Mesenchymal stem cell (in vitro differentiated cells and primary cell): ENCODE data around the gene RRN3.
"Not testable (repeated sequence)": the region's sequence is repeated elsewhere in the genome, so short reads cannot be mapped to it uniquely, and the experiment has no call there.

Source experiments
- DNase-seq: peaks from one replicate; pipeline ENCODE4 v3.0.0-alpha.2; 2013
- H2AFZ ChIP-seq: one replicate; pipeline ENCODE4 v1.6.1; 2013; ENCODE audit warnings: low read depth, mild to moderate bottlenecking, control low read depth, inconsistent platforms, low read length, moderate library complexity
- H2AK5ac ChIP-seq: 2 replicates; pipeline ENCODE4 v1.6.1; 2013; ENCODE audit warnings: low read length, moderate library complexity, mild to moderate bottlenecking, inconsistent platforms; ENCODE audit not compliant: severe bottlenecking
- H2BK120ac ChIP-seq: one replicate; pipeline ENCODE4 v1.6.1; 2013; ENCODE audit warnings: low read depth, mild to moderate bottlenecking, inconsistent platforms, low read length, moderate library complexity
- H2BK12ac ChIP-seq, 2 experiments: one replicate each; pipeline ENCODE4 v1.6.1; 2013; ENCODE audit warnings: inconsistent platforms in 2 of 2, low read length in 2 of 2, mild to moderate bottlenecking in 2 of 2, moderate library complexity in 2 of 2, control low read depth in 1 of 2
- H2BK15ac ChIP-seq: one replicate; pipeline ENCODE4 v1.6.1; 2013; ENCODE audit warnings: mild to moderate bottlenecking, low read depth, inconsistent platforms; ENCODE audit not compliant: poor library complexity, severe bottlenecking
- H2BK5ac ChIP-seq: 2 replicates; pipeline ENCODE4 v1.6.1; 2013; ENCODE audit warnings: low read depth, mild to moderate bottlenecking, low read length, control low read depth, inconsistent platforms; ENCODE audit not compliant: poor library complexity, severe bottlenecking
- H3K14ac ChIP-seq, 2 experiments: one replicate each; pipeline ENCODE4 v1.6.1; 2013; ENCODE audit warnings: inconsistent platforms in 2 of 2, low read length in 2 of 2, control low read depth in 1 of 2, mild to moderate bottlenecking in 1 of 2, moderate library complexity in 1 of 2
- H3K18ac ChIP-seq, 2 experiments: one replicate each; pipeline ENCODE4 v1.6.1; 2013; ENCODE audit warnings: inconsistent platforms in 2 of 2, low read length in 2 of 2, control low read depth in 1 of 2, low read depth in 1 of 2, mild to moderate bottlenecking in 1 of 2
- H3K23ac ChIP-seq, 2 experiments: one replicate each; pipeline ENCODE4 v1.6.1; 2013; ENCODE audit warnings: inconsistent platforms in 2 of 2, low read length in 2 of 2, mild to moderate bottlenecking in 2 of 2, moderate library complexity in 2 of 2, control low read depth in 1 of 2
- H3K27ac ChIP-seq: 2 replicates; pipeline ENCODE4 v1.5.1; 2013; ENCODE audit warnings: mild to moderate bottlenecking, moderate library complexity, low read length, control low read depth, inconsistent platforms; ENCODE audit not compliant: poor library complexity, severe bottlenecking
- H3K27me3 ChIP-seq, 2 experiments: 2 replicates each; pipeline versions ENCODE4 v1.6.1 to v1.7.0; 2013; ENCODE audit warnings: low read length in 2 of 2, mild to moderate bottlenecking in 2 of 2, moderate library complexity in 2 of 2, control low read depth in 1 of 2, inconsistent platforms in 1 of 2; ENCODE audit not compliant: control insufficient read depth in 1 of 2, insufficient read depth in 1 of 2
- H3K36me3 ChIP-seq, 2 experiments: 2 replicates each; pipeline versions ENCODE4 v1.6.1 to v1.7.0; 2013; ENCODE audit warnings: low read length in 2 of 2, control low read depth in 1 of 2, inconsistent platforms in 1 of 2, low read depth in 1 of 2, mild to moderate bottlenecking in 1 of 2; ENCODE audit not compliant: insufficient read depth in 2 of 2, control insufficient read depth in 1 of 2
- H3K4ac ChIP-seq, 2 experiments: one replicate each; pipeline ENCODE4 v1.6.1; 2013; ENCODE audit warnings: inconsistent platforms in 2 of 2, low read length in 2 of 2, mild to moderate bottlenecking in 2 of 2, moderate library complexity in 2 of 2, control low read depth in 1 of 2, low read depth in 1 of 2
- H3K4me1 ChIP-seq: 2 replicates; pipeline ENCODE4 v1.6.1; 2013; ENCODE audit warnings: low read depth, low read length, control low read depth; ENCODE audit not compliant: control insufficient read depth, insufficient read depth
- H3K4me2 ChIP-seq: 2 replicates; pipeline ENCODE4 v1.6.1; 2013; ENCODE audit warnings: low read length, mild to moderate bottlenecking, inconsistent platforms; ENCODE audit not compliant: poor library complexity, severe bottlenecking
- H3K4me3 ChIP-seq, 2 experiments: 2 replicates each; pipeline versions ENCODE4 v1.5.1 to v1.7.0; 2013; ENCODE audit warnings: low read length in 2 of 2, mild to moderate bottlenecking in 2 of 2, control low read depth in 1 of 2, low read depth in 1 of 2; ENCODE audit not compliant: insufficient read depth in 1 of 2
- H3K79me1 ChIP-seq: replicated peaks from 2 replicates; pipeline ENCODE4 v1.6.1; 2013; ENCODE audit warnings: mild to moderate bottlenecking, control low read depth, low read length, inconsistent platforms; ENCODE audit not compliant: poor library complexity, severe bottlenecking
- H3K9ac ChIP-seq: 2 replicates; pipeline ENCODE4 v1.7.0; 2013; ENCODE audit warnings: mild to moderate bottlenecking, low read length, moderate library complexity
- H3K9me3 ChIP-seq: 2 replicates; pipeline ENCODE4 v1.7.0; 2013; ENCODE audit warnings: mild to moderate bottlenecking, low read length; ENCODE audit not compliant: control insufficient read depth
- H4K8ac ChIP-seq: one replicate; pipeline ENCODE4 v1.6.1; 2013; ENCODE audit warnings: inconsistent platforms, mild to moderate bottlenecking, low read length, moderate library complexity
- H4K91ac ChIP-seq: one replicate; pipeline ENCODE4 v1.6.1; 2013; ENCODE audit warnings: mild to moderate bottlenecking, low read length, inconsistent platforms
- WGBS: methylation state at CpG from one replicate; pipeline ENCODE4 v1.1.7; 2013; ENCODE audit warnings: mixed read lengths; 5-methylcytosine and 5-hydroxymethylcytosine counted together

Gene RRN3

GRCh38 chr16:15142107-15142890 is 48.2 kb upstream of the RRN3 start:
- not testable (repeated sequence) for H2BK15ac ChIP-seq, H2BK120ac ChIP-seq, H3K14ac ChIP-seq, DNase-seq, H3K27ac ChIP-seq, H3K27me3 ChIP-seq, H2BK5ac ChIP-seq, H3K4me2 ChIP-seq, H3K9me3 ChIP-seq, H3K36me3 ChIP-seq, H3K4ac ChIP-seq, H4K91ac ChIP-seq, H3K18ac ChIP-seq, H3K79me1 ChIP-seq, H3K23ac ChIP-seq, H2AK5ac ChIP-seq, H4K8ac ChIP-seq, H2AFZ ChIP-seq, H2BK12ac ChIP-seq, H3K4me3 ChIP-seq, H3K9ac ChIP-seq
- peaks cover 47% of the 10 kb centered on the region for H3K4me1 ChIP-seq
- WGBS, result 96% methylated on average over 9 of the region's 27 CpGs

- Histone ChIP-seq H2BK15ac (no peak overlapping the region), H3K27ac (no peak overlapping the region), H3K4me3 (no peak overlapping the region), H4K91ac (no peak overlapping the region), H3K4me2 (no peak overlapping the region), H3K4ac (peak overlapping the region in 1 of 2 experiments; percentile 80), H2BK12ac (peak overlapping the region in 1 of 2 experiments; percentile 63), H3K36me3 (peaks cover 0 to 9% of the 10 kb centered on the region in 2 experiments), H2BK120ac (no peak overlapping the region), H3K9me3 (no peaks in the 10 kb centered on the region), H3K4me1 (peaks cover 45% of the 10 kb centered on the region), H3K23ac (peak overlapping the region in 1 of 2 experiments; percentile 93), H3K18ac (peak overlapping the region in 1 of 2 experiments; percentile 13), H2AK5ac (no peak overlapping the region), H2AFZ (no peak overlapping the region), H3K27me3 (no peaks in the 10 kb centered on the region), H3K79me1 (no peaks in the 10 kb centered on the region), H3K14ac (peak overlapping the region in 1 of 2 experiments; percentile 81), H4K8ac (no peak overlapping the region), H2BK5ac (no peak overlapping the region), H3K9ac (no peak overlapping the region)
- DNase-seq, result no peak
- WGBS, result 94% methylated on average over 11 of the region's 15 CpGs
Observed at GRCh38 chr16:15141586-15141985, 47.5 kb upstream of the RRN3 start.

- H3K4me2 ChIP-seq, H3K79me1 ChIP-seq, H3K27ac ChIP-seq, H3K23ac ChIP-seq, DNase-seq, H2AK5ac ChIP-seq, H3K9me3 ChIP-seq, H4K8ac ChIP-seq, H3K4me3 ChIP-seq, H2BK12ac ChIP-seq, H3K18ac ChIP-seq, H3K9ac ChIP-seq, H2AFZ ChIP-seq, H3K27me3 ChIP-seq, H2BK5ac ChIP-seq, H3K36me3 ChIP-seq, H2BK120ac ChIP-seq, H3K4ac ChIP-seq: not testable (repeated sequence)
- 93% methylated on average over 28 of the region's 30 CpGs for WGBS
- peak overlapping the region; percentile 23 for H2BK15ac ChIP-seq
- peaks cover 37% of the 10 kb centered on the region for H3K4me1 ChIP-seq
- peak overlapping the region in 1 of 2 experiments; percentile 7 for H3K14ac ChIP-seq
- H4K91ac ChIP-seq, result peak overlapping the region; percentile 15
Observed at GRCh38 chr16:15140444-15141365, 46.6 kb upstream of the RRN3 start.

- H2BK120ac ChIP-seq, H3K23ac ChIP-seq, H3K4ac ChIP-seq, H3K9ac ChIP-seq, H2AK5ac ChIP-seq, H3K18ac ChIP-seq, H2BK15ac ChIP-seq, H2AFZ ChIP-seq, H3K14ac ChIP-seq, DNase-seq, H4K8ac ChIP-seq, H2BK12ac ChIP-seq, H3K79me1 ChIP-seq, H3K9me3 ChIP-seq, H3K4me2 ChIP-seq, H3K27ac ChIP-seq, H2BK5ac ChIP-seq, H4K91ac ChIP-seq, H3K4me3 ChIP-seq, H3K27me3 ChIP-seq: not testable (repeated sequence)
- peaks cover 11% of the 10 kb centered on the region for H3K4me1 ChIP-seq
- WGBS, result no CpG with 5 or more reads among the region's 15 CpGs
- H3K36me3 ChIP-seq, result peaks cover 0 to 19% of the 10 kb centered on the region in 2 experiments
Observed at GRCh38 chr16:15137514-15137913, 43.4 kb upstream of the RRN3 start.
